Measurements from ENCODE around the gene APRT. TPM values are rescaled to one million over a fixed set of nuclear protein-coding genes. Genes with fewer than 3 reads are reported as not detected.
"Not testable (repeated sequence)": the region's sequence is repeated elsewhere in the genome, so short reads cannot be mapped to it uniquely, and the experiment has no call there.

Gene APRT
- total and polyA plus RNA-seq, 9 of the 15 experiments (the other 6 are each of a cell fraction or from before 2014, with no cell fraction given) = 41.7 to 409 (median 146) TPM

DNA sequence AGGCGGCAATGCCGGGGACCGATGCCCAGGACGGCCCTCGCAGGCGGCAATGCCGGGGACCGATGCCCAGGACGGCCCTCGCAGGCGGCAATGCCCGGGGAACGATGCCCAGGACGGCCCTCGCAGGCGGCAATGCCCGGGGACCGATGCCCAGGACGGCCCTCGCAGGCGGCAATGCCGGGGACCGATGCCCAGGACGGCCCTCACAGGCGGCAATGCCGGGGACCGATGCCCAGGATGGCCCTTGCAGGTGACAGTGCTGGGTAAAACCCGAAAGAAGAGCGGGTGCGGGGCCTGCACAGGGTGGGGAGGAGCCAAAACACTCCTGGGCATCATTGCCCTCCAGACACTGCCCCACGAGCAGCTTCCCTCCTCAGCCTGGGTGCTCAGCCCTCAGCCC lies 11.9 kb upstream of the APRT start:
- FAIRE-seq; H3K79me2 ChIP-seq (ENCODE audit: control insufficient read depth, insufficient read depth, low read length); H3K4me3 ChIP-seq; H4K20me1 ChIP-seq (replicated peaks; ENCODE audit: control insufficient read depth, insufficient read depth, low read length); H3K9ac ChIP-seq (ENCODE audit: insufficient read depth in 1 of 2, low read depth in 2 of 2, low read length in 2 of 2); H3K27me3 ChIP-seq (ENCODE audit: control insufficient read depth in 2 of 2, insufficient read depth in 2 of 2, low read length in 2 of 2); H3K4me2 ChIP-seq (ENCODE audit: insufficient read depth, low read length); H3K27ac ChIP-seq (ENCODE audit: extremely low read depth, low read depth, low read length); intact Hi-C loops (cut with micrococcal nuclease); in situ Hi-C loops (cut with MboI); BruUV-seq (replicated peaks); POLR2A ChIA-PET; H3K36me3 ChIP-seq (ENCODE audit: control insufficient read depth, insufficient read depth, low read length); ATAC-seq; H3K9me3 ChIP-seq (replicated peaks; ENCODE audit: control insufficient read depth, insufficient read depth, low read depth, low read length); CTCF ChIA-PET (ENCODE audit: low intra/inter-chr PET ratio); H3K9me1 ChIP-seq (ENCODE audit: control insufficient read depth, insufficient read depth, low read length); DNase-seq (ENCODE audit: extremely low read depth in 1 of 4, low spot score in 3 of 4); H2AFZ ChIP-seq (ENCODE audit: low read depth, low read length): not testable (repeated sequence)
- WGBS (ENCODE audit: insufficient coverage, low coverage, missing lambda C conversion rate) = 89% methylated on average over 6 of the region's 31 CpGs
- peak; percentile 88 for TF ChIP-seq HNRNPL (IDR thresholded peaks at IDR 0.05; ENCODE audit: low read depth, low read length)
- H3K4me1 ChIP-seq (replicated peaks in 1 of 2; ENCODE audit: control insufficient read depth in 2 of 2, insufficient read depth in 2 of 2, low read length in 2 of 2) = peaks cover 0 to 42% of the 10 kb centered on the region in 2 experiments; a peak in 2 of 5 replicates

DNA sequence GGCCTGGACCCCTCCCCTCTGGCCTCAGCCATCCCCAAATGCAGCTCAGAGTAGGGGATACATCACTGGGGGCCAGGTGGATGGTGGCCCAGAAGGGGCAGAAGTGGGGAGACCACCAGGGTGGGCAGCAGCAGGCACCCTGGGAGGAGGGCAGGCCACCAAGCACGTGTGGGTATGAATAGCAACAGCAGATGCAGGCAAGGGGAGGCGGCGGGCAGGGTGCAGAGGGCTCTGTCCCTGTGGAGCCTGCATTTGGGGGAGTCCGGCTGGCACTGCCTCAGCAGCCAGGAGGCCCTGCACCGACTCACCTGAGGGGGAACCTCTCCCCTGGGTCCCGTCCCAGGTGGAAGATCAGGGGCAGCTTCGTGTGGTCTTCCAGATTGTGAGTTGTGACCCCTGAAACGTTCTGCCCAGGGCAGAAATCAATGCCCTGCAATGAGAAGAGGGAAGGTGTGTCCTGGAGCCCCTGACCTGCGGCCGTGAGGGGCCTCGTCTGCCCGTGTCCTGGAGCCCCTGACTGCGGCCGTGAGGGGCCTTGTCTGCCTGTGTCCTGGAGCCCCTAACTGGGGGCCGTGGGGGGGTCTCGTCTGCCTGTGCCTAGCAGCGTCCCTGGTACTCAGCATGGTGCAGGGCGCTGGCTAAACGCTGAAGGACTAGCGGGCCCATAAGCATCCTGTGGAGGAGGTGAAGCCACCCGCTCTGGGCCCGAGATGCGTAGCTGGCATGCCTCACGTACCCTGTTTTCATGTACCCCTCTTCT lies 10.7 kb upstream of the APRT start:
- no peaks in the 10 kb centered on the region for H3K79me2 ChIP-seq (ENCODE audit: control insufficient read depth, insufficient read depth, low read length)
- H3K9ac ChIP-seq (ENCODE audit: insufficient read depth in 1 of 2, low read depth in 2 of 2, low read length in 2 of 2) = no peak overlapping the region
- TF ChIP-seq TBP (optimal IDR thresholded peaks at IDR 0.05; ENCODE audit: low read depth, low read length) = no peak
- no peak for TF ChIP-seq RFX1 (IDR thresholded peaks at IDR 0.05)
- no peak for TF ChIP-seq KLF1 (tag; IDR thresholded peaks at IDR 0.05)
- TF ChIP-seq, protein P1, sequence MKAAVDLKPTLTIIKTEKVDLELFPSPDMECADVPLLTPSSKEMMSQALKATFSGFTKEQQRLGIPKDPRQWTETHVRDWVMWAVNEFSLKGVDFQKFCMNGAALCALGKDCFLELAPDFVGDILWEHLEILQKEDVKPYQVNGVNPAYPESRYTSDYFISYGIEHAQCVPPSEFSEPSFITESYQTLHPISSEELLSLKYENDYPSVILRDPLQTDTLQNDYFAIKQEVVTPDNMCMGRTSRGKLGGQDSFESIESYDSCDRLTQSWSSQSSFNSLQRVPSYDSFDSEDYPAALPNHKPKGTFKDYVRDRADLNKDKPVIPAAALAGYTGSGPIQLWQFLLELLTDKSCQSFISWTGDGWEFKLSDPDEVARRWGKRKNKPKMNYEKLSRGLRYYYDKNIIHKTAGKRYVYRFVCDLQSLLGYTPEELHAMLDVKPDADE (conservative IDR thresholded peaks at IDR 0.05; ENCODE audit: control insufficient read depth, low read depth, low read length) = no peak
- H4K20me1 ChIP-seq (replicated peaks; ENCODE audit: control insufficient read depth, insufficient read depth, low read length) = no peaks in the 10 kb centered on the region
- WGBS (ENCODE audit: insufficient coverage, low coverage, missing lambda C conversion rate) = 73% methylated on average over 21 of the region's 24 CpGs
- no peak overlapping the region for H3K27ac ChIP-seq (ENCODE audit: extremely low read depth, low read depth, low read length)
- ChIA-PET POLR2A (interaction anchor here (0.6 kb wide), 1 partner anchor 56 kb away, joined by 3 read pairs; no protein-coding TSS in a partner anchor), CTCF (ENCODE audit: low intra/inter-chr PET ratio) (no interaction called here)
- H3K36me3 ChIP-seq (ENCODE audit: control insufficient read depth, insufficient read depth, low read length) = no peaks in the 10 kb centered on the region
- no peak overlapping the region for H3K4me3 ChIP-seq
- no peak for ATAC-seq
- no peaks in the 10 kb centered on the region for H3K9me3 ChIP-seq (replicated peaks; ENCODE audit: control insufficient read depth, insufficient read depth, low read depth, low read length)
- H2AFZ ChIP-seq (ENCODE audit: low read depth, low read length) = no peak overlapping the region
- BruUV-seq (replicated peaks) = no TSS peak
- intact Hi-C loops (cut with micrococcal nuclease) (no loop called here), in situ Hi-C loops (cut with MboI) (no loop called here)
- no peaks in the 10 kb centered on the region for H3K27me3 ChIP-seq (ENCODE audit: control insufficient read depth in 2 of 2, insufficient read depth in 2 of 2, low read length in 2 of 2)
- H3K4me1 ChIP-seq (replicated peaks in 1 of 2; ENCODE audit: control insufficient read depth in 2 of 2, insufficient read depth in 2 of 2, low read length in 2 of 2) = peaks cover 0 to 45% of the 10 kb centered on the region in 2 experiments; a peak in 2 of 5 replicates
- DNase-seq (ENCODE audit: extremely low read depth in 1 of 4, low spot score in 3 of 4) = no peak
- H3K4me2 ChIP-seq (ENCODE audit: insufficient read depth, low read length) = no peak overlapping the region
- no peak for FAIRE-seq
- H3K9me1 ChIP-seq (ENCODE audit: control insufficient read depth, insufficient read depth, low read length) = no peaks in the 10 kb centered on the region
